Adipocyte (in vitro differentiated cells): ENCODE measurements around the gene CCL26.
"Not testable (repeated sequence)": the region's sequence is repeated elsewhere in the genome, so short reads cannot be mapped to it uniquely, and the experiment has no call there.

Experiments
- DNase-seq: peaks from one replicate; pipeline ENCODE4 v3.0.0-alpha.2; 2015; ENCODE audit warnings: low read depth
- H3K27me3 ChIP-seq: replicated peaks from 2 replicates; pipeline ENCODE4 v1.7.0; 2013; ENCODE audit warnings: mild to moderate bottlenecking, low read length, moderate library complexity; ENCODE audit not compliant: control insufficient read depth, insufficient read depth
- H3K36me3 ChIP-seq: 2 replicates; pipeline ENCODE4 v1.7.0; 2013; ENCODE audit warnings: low read length, mild to moderate bottlenecking, moderate library complexity; ENCODE audit not compliant: control insufficient read depth, insufficient read depth, severe bottlenecking
- H3K4me1 ChIP-seq: 2 replicates; pipeline ENCODE4 v1.7.0; 2013; ENCODE audit warnings: mild to moderate bottlenecking, low read length, moderate library complexity; ENCODE audit not compliant: control insufficient read depth, insufficient read depth
- H3K4me3 ChIP-seq: 2 replicates; pipeline ENCODE4 v1.7.0; 2013; ENCODE audit warnings: mild to moderate bottlenecking, low read length, moderate library complexity
- H3K9ac ChIP-seq: 2 replicates; pipeline ENCODE4 v1.7.0; 2013; ENCODE audit warnings: mild to moderate bottlenecking, low read length, moderate library complexity
- H3K9me3 ChIP-seq: 2 replicates; pipeline ENCODE4 v1.7.0; 2013; ENCODE audit warnings: mild to moderate bottlenecking, low read length, moderate library complexity; ENCODE audit not compliant: control insufficient read depth

The CCL26 gene

DNA sequence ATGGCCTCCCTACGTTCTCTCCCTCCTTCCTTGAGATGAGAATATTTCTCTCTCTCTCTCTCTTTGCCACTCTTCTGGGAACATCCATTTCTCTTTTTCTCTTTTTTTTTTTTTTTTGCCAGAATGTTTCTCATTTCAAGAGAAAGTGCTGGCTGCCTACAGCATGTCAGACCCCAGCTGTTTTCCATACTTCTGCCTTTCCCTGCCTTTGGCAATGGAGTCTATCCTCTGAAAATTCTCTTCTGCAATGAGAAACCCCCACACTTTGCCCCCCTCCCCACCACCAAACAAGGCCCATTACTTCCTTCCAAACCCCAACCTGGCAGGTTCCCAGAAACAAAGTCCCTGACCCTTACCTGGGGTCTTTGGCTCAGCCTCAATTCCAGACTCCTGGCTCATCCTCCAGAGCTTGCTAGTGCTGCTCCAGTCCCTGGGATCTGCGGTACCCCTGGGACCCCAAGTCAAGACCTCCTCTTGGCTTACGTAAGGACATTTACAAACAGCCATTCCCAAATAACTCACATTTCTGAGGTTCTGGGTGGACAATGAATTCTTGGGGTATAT lies 17.4 kb upstream of the CCL26 start:
- Histone ChIP-seq H3K4me3 (no peak overlapping the region), H3K27me3 (no peaks in the 10 kb centered on the region), H3K4me1 (peaks cover 10% of the 10 kb centered on the region), H3K9me3 (no peaks in the 10 kb centered on the region), H3K36me3 (no peaks in the 10 kb centered on the region), H3K9ac (no peak overlapping the region)
- DNase-seq, result no peak

DNA sequence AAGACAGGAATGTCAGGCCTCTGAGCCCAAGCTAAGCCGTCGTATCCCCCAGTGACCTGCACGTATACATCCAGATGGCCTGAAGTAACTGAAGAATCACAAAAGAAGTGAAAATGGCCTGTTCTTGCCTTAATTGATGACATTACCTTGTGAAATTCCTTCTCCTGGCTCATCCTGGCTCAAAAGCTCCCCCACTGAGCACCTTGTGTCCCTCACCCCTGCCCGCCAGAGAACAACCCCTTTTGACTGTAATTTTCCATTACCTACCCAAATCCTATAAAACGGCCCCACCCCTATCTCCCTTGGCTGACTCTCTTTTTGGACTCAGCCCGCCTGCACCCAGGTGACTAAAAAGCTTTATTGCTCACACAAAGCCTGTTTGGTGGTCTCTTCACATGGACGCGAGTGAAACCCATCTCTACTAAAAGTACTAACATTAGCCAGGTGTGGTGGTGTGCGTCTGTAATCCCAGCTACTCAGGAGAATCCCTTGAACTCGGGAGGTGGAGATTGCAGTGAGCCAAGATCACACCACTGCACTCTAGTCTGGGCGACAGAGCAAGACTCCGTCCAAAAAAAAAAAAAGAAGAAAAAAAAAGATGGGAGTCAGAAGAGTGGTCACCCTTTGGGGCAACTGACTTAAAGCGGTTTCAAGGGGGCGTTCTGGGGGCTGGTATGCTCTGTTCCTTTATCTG lies 16.3 kb upstream of the CCL26 start:
- not testable (repeated sequence) for DNase-seq, H3K9ac ChIP-seq, H3K36me3 ChIP-seq, H3K27me3 ChIP-seq, H3K4me3 ChIP-seq, H3K9me3 ChIP-seq
- H3K4me1 ChIP-seq, result peaks cover 10% of the 10 kb centered on the region

DNA sequence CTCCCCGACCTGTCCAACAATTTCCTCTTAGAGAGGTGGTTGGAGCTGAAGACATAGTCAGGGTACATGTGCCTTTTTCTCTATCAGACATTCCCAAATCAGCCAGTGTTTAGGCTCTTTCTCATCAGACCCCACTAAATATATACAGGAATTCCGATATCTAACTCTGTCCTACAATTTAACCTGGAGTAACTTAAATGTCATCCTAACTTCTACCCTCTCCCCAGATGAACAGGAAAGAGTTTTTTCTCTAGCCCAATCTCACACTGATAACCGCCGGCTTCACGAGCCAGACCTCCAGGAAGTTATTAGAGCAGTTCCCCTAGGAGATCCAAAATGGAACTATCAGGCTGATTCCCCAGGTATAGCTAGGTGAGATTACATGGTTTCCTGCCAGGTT lies 11.0 kb upstream of the CCL26 start:
- H3K36me3 ChIP-seq, DNase-seq, H3K4me3 ChIP-seq, H3K9me3 ChIP-seq, H3K27me3 ChIP-seq, H3K4me1 ChIP-seq, H3K9ac ChIP-seq: not testable (repeated sequence)

DNA sequence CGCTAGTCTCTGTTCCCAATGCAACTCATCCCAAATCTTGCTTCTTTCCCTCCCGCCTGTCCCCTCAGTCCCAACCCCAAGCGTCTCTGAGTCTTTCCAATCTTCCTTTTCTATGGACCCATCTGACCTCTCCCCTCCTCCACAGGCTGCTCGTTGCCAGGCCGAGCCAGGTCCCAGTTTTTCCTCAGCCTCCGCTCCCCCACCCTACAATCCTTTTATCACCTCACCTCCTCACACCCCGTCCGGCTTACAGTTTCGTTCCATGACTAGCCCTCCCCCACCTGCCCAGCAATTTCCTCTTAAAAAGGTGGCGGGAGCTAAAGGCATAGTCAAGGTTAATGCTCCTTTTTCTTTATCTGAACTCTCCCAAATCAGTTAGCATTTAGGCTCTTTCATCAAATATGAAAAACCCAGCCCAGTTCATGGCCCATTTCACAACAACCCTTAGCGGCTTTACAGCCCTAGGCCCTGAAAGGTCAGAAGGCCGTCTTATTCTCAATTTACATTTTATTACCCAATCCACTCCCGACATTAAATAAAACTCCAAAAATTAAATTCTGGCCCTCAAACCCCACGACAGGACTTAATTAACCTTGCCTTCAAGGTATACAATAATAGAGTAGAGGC lies 8.7 kb upstream of the CCL26 start:
- not testable (repeated sequence) for H3K36me3 ChIP-seq, H3K4me3 ChIP-seq, H3K4me1 ChIP-seq, H3K27me3 ChIP-seq, H3K9ac ChIP-seq, DNase-seq, H3K9me3 ChIP-seq

DNA sequence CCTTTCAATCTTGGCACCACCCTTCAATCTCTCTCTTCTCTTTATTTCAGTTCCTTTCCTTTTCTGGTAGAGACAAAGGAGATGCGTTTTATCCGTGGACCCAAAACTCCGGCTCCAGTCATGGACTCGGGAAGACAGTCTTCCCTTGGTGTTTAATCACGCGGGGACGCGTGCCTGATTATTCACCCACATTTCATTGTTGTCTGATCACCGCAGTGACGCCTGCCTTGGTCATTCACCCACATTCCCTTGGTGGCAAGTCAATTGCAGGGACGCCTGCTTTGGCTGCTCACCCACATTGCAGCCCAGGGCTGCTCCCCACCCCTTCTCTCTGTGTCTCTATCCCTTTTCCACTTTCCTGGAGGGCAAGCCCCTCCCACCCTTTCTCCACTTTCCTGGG lies 7.5 kb upstream of the CCL26 start:
- not testable (repeated sequence) for H3K4me3 ChIP-seq, H3K36me3 ChIP-seq, H3K9me3 ChIP-seq, DNase-seq, H3K4me1 ChIP-seq, H3K9ac ChIP-seq, H3K27me3 ChIP-seq

DNA sequence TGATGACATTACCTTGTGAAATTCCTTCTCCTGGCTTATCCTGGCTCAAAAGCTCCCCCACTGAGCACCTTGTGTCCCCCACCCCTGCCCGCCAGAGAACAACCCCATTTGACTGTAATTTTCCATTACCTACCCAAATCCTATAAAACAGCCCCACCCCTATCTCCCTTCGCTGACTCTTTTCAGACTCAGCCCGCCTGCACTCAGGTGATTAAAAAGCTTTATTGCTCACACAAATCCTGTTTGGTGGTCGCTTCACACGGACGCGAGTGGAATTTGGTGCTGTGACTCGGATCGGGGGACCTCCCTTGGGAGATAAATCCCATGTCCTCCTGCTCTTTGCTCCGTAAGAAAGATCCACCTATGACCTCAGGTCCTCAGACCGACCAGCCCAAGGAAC lies 7.0 kb upstream of the CCL26 start:
- DNase-seq, H3K9me3 ChIP-seq, H3K9ac ChIP-seq, H3K36me3 ChIP-seq, H3K4me1 ChIP-seq, H3K4me3 ChIP-seq, H3K27me3 ChIP-seq: not testable (repeated sequence)

DNA sequence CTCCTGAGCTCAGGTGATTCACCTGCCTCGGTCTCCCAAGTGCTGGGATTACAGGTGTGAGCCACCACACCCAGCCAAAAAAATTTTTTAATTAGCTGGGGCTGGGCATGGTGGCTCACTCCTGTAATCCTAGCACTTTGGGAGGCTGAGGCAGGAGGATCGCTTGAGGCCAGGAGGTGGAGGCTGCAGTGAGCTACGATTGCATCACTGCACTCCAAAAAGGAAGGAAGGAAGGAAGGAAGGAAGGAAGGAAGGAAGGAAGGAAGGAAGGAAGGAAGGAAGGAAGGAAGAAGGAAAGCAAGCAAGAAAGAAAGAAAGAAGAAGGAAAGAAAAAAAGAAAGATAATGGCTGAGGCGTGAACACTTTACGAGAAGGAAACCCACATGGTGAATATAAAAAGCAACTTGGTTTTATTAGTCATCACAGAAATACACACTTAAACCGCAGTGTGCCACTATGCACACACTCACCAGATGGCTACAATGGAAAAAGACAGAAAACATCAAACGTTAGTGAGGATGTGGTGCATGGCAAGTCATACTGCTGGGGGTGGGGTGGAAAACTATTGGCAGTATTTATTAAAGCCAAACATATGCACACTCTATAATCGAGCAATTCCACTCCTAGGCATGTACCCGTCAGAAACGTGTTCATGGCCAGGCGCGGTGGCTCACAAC lies 4.4 kb upstream of the CCL26 start:
- peak; percentile 64 for DNase-seq

DNA sequence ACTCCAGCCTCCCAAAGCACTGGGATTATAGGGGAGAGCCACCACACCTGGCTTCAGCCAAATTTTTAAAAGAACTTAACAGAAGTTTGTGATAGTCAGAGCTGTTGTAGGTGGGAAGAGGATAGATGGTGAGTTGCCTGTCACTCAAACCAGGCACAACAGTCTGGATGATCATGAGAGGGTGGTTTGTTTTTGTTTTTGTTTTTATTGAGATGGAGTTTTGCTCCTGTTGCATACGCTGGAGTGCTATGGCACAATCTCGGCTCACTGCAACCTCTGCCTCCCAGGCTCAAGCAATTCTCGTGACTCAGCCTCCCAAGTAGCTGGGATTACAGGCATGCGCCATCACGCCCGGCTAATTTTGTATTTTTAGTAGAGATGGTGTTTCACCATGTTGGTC lies 1.9 kb upstream of the CCL26 start:
- H3K4me1 ChIP-seq, result peaks cover 28% of the 10 kb centered on the region
- DNase-seq, H3K27me3 ChIP-seq, H3K36me3 ChIP-seq, H3K9ac ChIP-seq, H3K4me3 ChIP-seq, H3K9me3 ChIP-seq: not testable (repeated sequence)

More for the DNA sequence above, 4.4 kb upstream of the CCL26 start:
- Histone ChIP-seq H3K36me3 (no peaks in the 10 kb centered on the region), H3K4me3 (no peak overlapping the region), H3K4me1 (peaks cover 17% of the 10 kb centered on the region), H3K27me3 (no peaks in the 10 kb centered on the region), H3K9me3 (no peaks in the 10 kb centered on the region), H3K9ac (no peak overlapping the region)

DNA sequence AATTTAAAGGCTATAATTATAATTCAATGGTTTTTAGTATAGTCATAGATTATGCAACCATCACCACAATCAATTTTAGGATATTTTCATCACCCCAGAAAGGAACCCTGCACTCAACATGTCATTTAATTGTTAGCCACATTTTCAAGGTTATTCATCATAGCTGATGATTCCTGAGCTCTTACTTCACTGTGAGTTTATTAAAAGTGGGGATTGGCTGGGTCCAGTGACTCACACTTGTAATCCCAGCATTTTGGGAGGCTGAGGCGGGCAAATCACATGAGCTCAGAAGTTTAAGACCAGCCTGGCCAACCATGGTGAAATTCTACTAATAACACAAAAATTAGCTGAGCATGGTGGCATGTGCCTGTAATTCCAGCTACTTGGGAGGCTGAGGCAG lies 787 bp downstream of the CCL26 start:
- no peaks in the 10 kb centered on the region for H3K9me3 ChIP-seq
- peak; percentile 25 for DNase-seq
- H3K27me3 ChIP-seq, result no peaks in the 10 kb centered on the region
- peaks cover 28% of the 10 kb centered on the region for H3K4me1 ChIP-seq
- no peak overlapping the region for H3K9ac ChIP-seq
- no peak overlapping the region for H3K4me3 ChIP-seq
- no peaks in the 10 kb centered on the region for H3K36me3 ChIP-seq

DNA sequence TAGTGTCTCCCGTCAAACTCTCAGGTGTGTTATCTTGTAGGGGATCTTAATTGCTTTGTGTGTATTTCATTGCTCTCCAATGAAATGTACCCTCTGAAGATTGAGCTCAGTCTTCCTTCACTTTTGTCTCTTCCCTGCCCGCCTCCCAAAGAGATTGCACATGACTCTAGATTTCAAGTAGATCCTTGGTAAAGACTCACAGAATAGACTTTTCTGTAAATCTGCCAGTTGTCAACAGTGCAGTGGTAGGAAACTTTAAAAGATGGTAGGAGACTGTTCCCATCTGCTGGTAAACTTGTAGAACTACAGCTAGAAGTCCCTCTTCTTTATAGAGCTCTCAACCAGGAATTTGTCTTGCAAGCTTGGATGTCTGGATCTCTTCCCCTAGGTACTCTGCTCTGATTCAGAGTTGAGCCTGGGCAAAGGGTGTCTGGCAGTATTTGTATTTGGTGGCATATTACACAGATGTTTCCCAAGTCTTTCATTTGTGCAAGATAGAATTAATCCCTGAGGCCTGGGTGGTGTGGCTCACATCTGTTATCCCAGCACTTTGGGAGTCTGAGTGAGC lies 9.6 kb downstream of the CCL26 start:
- Histone ChIP-seq H3K27me3 (no peaks in the 10 kb centered on the region), H3K4me3 (no peak overlapping the region), H3K36me3 (no peaks in the 10 kb centered on the region), H3K4me1 (no peaks in the 10 kb centered on the region), H3K9ac (no peak overlapping the region), H3K9me3 (no peaks in the 10 kb centered on the region)
- DNase-seq, result peak; percentile 87

DNA sequence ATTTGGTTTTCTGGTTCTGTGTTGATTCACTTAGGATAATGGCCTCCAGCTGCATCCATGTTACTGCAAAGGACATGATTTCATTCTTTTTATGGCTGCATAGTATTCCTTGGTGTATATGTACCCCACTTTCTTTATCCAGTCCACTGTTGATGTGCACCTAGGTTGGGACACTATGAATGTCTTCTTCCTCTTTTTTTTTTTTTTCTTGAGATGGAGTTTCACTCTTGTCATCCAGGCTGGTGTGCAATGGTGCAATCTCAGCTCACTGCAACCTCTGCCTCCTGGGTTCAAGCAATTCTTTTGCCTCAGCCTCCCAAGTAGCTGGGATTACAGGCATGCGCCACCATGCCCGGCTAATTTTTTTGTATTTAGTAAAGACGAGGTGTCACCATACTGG lies 10.2 kb downstream of the CCL26 start:
- not testable (repeated sequence) for H3K4me1 ChIP-seq, H3K27me3 ChIP-seq, DNase-seq, H3K9ac ChIP-seq, H3K9me3 ChIP-seq, H3K4me3 ChIP-seq, H3K36me3 ChIP-seq
